Muscle of arm (tissue), 14 donors: ENCODE data around the gene ZNF878. TPM values are rescaled to one million over a fixed set of nuclear protein-coding genes. Genes with fewer than 3 reads are reported as not detected.
"Not testable (repeated sequence)": the region's sequence is repeated elsewhere in the genome, so short reads cannot be mapped to it uniquely, and the experiment has no call there.

Experiments used
- DNase-seq: peaks from one replicate; pipeline ENCODE4 v3.0.0-alpha.2; 2013
- long read RNA-seq, 11 donors: transcript quantifications; one replicate each; lab custom pipeline, GENCODE V29; 2026
- polyA plus RNA-seq, 12 donors: library from polyadenylated mRNA; unstranded; fragments of 120-200 nt; gene quantifications; one replicate each; pipeline ENCODE4 v1.2.1, GENCODE V29; 2013; ENCODE audit not compliant: insufficient read length in 12 of 12

ZNF878 gene
- under 1 TPM in 10 of 12 donors, not detected in 2; 0.18 to 0.92 (median 0.52) TPM for polyA plus RNA-seq
- long read RNA-seq, donor 1, result 0 reads
- long read RNA-seq, donor 2, result 0 reads
- long read RNA-seq, donor 3, result 0 reads
- long read RNA-seq, donor 4, result 0 reads
- long read RNA-seq, donor 5, result 0 reads
- long read RNA-seq, donor 6, result 0 reads
- long read RNA-seq, donor 7, result 0 reads
- long read RNA-seq, donor 8, result 0 reads
- long read RNA-seq, donor 9, result 0 reads
- long read RNA-seq, donor 10, result 0 reads
- long read RNA-seq, donor 11, result 0 reads

DNA sequence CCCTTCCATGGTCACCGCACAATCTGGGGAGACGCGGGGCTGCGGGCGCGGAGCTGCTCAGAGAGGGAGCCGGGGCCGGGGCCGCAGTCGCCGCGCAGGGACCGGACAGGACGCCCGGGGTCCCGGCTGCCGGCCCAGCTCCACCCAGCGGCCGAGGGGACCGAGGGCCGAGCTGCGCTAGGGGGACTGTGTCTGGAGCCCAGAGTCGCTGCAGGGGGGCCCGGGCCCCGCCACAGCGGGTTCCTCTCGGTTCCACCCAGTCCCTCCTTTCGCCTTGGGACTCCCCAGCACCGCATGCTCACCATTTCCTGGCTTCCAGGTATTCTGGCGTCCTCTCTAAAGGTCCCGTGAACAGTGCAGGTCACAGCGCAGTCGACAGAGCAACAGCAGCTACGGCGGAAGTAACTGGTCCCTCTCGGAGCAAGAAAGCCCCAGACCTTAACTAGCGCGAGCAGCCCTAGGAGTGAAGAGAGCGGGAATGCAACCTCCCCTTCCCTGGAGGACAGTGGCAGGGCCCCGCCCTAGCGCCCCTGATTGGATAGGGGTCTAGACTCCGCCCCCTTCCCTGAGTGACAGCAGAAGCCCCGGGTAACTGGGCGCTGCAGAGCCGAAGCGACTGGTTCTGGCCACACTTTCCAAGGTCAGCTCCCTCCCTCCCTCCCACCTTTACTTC, at the start of gene ZNF878:
Gene ZNF878, minus strand, starts transcription at position 465 of the 673 bp plus-strand sequence. Its CDS starts 160 bp downstream, at position 305.
- peak; percentile 81 for DNase-seq

DNA sequence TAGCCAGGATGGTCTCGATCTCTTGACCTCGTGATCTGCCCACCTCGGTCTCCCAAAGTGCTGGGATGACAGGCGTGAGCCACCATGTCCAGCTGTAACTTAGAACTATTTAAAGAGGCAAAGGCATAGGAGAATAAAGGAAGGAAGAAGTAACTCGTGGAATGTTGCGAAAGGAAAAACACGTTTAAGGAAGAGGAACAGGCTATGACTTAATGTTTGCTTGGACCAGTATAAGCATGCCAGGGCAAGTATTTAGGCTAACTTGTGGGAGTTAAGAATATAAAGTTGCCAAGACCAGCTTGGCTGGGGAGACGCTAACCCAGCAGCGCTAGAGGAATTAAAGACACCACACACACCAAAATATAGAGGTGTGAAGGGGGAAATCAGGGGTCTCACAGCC, 45.3 kb upstream of the ZNF878 start:
- DNase-seq, result no peak

DNA sequence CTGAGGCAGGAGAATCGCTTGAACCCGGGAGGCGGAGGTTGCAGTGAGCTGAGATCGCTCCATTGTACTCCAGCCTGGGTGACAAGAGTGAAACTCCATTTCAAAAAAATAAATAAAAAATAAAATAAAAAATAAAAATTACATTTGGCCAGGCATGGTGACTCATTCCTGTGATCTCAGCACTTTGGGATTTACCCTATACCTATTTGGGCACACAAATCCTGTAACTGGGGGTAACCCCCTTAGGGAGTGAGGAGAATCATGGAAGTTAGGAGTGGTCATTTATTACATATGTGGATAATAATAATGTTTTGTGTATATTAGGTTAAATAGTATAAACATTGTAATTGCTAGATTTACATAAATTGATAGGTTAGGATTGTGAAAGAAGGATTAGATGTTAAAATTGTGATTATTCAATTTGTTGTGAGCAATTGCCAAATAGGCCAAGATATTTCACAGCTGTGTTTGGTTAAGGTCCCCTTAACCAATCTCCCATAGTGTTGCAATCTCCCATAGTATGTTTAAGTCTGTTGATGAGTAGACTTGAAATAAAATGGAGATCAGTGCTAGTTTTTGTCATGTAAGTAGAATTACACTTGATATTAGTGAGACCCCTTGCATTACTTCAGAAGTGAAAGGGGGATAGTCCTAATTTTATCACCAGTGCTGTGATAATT, 42.5 kb upstream of the ZNF878 start:
- no peak for DNase-seq

DNA sequence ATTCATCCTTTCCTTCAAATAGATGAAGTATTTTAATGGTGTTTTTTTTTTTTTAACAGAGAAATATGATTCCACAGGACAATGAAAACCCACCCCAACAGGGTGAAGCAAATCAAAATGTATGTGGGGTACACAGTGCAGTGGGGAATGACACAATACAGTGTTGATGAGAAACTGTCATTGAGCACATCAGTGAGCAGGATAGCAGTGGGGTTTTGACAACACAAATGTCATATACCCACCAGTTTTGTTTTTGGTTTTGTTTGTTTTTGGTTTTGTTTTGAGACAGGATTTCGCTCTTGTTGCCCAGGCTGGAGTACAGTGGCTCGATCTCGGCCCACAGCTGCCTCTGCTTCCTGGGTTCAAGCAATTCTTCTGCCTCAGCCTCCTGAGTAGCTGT, 41.0 kb upstream of the ZNF878 start:
- no peak for DNase-seq

DNA sequence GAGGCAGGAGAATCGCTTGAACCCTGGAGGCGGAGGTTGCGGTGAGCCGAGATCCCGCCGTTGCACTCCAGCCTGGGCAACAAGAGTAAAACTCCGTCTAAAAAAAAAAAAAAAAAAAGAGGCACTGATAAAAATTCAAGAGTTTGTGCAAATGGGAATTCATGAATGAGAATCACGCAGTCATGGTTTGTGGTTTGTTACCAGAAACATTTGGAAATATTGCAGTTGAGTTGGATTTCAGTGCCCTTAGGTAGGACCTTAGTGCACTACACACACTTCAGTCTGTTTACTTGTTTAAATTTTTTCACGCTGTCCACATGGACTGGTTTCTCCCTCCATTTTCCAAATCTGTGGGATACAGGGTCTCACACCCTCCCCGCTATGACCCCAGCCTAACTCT, 40.2 kb upstream of the ZNF878 start:
- peak; percentile 12 for DNase-seq

DNA sequence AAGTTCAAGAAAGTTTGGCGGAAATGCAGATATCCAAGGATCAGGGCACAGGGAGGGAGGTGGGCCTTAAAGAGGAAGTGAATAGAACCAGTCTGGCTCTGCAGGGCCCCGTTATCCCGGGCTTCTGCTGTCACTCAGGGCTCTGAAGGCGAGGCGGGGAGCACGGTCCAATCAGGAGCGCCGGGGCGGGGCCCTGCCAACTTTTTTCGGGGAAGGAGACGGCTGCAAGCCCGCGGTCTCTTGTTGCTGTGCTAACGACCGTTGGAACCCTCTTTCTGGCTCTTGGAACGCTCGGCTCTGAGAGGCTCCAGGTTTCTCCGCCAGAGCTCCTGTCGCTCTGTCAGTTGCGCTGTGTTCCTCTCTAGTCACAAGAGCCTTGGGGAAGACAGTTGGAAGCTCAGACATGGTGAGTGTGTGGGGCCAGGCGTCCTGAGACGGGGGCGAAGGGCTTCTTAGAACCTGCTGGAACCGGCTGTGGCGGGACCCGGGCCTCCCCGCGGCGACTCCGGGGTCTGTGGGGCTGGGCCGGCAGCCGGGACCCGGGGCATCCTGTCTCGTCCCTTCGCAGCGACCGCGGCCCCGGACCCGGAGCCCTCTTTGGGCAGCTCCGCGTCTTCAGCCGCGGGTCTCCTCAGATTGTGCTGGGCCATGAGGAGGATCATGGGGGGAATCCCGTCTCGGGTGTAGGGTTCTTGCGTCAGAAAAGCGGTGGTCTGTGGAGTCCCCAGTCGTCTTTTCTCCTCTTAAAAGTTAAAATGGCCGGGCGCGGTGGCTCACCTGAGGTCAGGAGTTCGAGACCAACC, 39.5 kb upstream of the ZNF878 start:
- DNase-seq, result peak; percentile 92

DNA sequence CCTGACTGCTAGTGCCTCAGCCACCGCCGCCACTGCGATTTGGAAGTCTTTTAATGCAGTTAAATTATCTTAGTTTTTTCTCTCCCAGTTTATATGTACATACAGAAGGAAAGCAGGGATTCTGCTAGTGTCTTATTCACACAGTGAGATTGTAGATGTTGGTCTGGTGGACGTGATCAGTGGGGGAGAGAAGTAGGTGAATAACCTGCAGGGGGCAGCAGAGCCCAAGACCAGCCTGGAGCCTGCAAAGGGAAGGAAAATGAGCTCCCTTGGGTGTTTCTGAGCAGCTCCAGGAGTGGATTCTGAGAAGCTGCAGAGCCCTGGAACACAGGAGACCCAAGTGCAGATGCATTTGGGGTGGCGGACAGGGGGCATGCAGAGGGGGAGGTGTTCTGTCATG, 38.0 kb upstream of the ZNF878 start:
- peak; percentile 74 for DNase-seq

DNA sequence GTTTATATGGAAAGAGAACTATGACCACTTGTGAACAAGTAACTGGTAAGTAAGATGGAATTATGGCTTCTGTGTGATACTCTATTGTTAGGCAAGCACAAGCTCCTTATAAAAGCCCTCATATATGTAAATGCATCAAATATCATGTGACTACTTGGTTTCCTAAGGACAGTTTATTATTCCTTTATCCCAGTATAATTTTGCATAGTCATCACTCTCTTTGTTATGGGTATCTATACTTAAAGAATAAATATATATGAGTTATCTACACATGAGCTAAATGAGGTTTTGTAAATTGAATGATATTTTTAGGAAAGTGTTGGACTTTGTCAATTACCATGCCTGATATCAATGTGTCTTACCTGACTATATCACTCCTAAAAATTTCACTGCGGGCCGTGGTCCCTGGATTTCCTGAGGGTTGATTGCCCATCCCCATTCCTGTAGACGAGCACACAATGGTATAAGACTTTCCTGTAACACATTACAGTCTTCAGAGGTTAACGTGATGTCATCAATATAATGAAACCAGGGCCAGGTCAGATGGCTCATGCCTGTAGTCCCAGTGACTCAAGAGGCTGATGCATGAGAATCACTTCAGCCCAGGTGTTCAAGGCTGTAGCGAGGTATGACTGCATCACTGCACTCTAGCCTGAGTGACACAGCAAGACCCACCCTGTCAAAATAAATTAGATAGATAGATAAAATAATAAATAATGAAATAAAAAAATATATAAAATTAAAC, 32.5 kb upstream of the ZNF878 start:
- DNase-seq, result no peak

DNA sequence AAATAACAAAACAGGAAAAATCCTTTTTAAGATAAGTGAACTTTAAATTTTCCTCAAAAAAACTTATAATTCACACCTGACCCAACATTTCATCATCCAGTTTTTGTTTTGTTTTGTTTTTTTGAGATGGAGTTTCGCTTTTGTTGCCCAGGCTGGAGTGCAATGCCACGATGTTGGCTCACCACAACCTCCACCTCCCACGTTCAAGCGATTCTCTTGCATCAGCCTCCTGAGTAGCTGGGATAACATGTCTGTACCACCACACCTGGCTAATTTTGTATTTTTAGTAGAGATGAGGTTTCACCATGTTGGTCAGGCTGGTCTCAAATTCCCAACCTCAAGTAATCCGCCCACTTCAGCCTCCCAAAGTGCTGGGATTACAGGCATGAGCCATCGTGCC, 30.6 kb upstream of the ZNF878 start:
- DNase-seq, result not testable (repeated sequence)

DNA sequence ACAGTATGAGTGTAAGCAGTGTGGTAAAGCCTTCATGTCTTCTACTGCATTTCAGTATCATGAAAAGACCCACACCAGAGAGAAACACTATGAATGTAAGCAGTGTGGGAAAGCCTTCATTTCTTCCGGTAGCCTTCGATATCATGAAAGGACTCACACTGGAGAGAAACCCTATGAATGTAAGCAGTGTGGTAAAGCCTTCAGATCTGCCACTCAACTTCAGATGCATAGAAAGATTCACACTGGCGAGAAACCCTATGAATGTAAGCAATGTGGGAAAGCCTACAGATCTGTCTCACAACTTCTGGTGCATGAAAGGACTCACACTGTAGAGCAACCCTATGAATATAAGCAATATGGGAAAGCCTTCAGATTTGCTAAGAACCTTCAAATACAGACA, 24.6 kb upstream of the ZNF878 start:
- DNase-seq, result no peak

DNA sequence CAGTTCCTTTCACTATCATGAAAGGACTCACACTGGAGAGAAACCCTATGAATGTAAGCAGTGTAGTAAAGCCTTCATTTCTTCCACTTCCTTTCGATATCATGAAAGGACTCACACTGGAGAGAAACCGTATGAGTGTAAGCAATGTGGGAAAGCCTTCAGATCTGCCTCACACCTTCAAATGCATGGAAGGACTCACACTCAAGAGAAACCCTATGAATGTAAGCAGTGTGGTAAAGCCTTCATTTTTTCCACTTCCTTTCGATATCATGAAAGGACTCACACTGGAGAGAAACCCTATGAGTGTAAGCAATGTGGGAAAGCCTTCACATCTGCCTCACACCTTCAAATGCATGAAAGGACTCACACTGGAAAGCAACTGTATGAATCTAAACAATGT, 23.6 kb upstream of the ZNF878 start:
- DNase-seq, result not testable (repeated sequence)

DNA sequence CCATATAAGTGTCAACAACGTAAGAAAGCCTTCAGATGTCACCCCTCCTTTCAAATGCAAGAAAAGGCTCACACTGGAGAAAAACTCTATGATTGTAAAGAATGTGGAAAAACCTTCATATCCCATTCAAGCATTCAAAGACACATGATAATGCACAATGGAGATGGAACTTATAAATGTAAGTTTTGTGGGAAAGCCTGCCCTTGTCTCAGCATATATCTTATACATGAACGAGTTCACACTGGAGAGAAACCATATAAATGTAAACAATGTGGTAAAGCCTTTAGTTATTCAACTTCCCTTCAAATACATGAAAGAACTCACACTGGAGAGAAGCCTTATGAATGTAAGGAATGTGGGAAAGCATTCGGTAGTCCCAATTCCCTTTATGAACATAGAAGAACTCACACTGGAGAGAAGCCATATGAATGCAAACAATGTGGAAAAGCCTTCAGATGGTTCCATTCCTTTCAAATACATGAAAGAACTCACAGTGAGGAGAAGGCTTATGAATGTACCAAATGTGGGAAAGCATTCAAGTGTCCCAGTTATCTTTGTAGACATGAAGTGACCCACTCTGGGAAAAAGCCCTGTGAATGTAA, 22.9 kb upstream of the ZNF878 start:
- no peak for DNase-seq

DNA sequence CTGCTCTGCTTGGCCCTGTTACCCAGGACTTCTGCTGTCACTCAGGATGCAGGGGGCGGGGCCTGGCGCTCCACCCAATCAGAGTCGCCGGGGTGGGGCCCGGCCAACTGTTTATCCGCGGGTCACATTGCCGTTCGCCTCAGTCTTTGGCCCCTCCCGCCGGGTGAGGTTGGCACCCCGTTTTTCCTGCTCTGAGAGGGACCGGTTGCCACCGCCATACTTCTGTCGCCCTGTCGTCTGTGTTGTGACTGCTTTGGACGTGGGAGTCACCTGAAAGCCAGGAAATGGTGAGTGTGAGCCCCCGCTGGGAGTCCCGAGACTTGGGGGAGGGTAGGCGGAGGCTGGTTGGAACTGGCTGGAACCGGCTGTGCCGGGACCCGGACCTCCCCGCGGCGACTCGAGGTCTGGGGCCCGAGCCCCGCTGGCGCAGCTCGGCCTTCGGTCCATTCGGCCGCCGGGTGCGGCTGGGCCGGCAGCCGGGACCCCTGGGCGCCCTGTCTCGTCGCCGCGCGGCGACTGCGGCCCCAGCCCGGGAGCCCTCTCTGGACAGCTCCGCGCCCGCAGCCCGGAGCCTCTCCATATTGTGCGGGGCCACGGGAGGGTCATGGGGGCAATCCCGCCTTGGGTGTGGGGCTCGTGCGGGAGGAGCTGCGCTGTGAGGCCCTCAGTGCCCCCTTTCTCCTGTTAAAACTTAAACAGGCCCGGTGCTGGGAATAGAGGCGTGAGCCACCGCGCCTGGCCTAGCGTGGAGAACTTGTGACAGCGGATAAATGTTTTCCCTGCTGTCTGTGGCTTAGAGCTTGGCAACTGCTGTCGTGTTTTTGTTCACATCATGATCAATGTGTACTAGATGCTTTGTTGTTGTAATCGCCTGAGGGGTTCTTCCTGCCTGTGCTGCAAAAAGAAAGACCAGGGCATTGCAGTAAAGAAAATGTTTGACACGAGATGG, 12.1 kb upstream of the ZNF878 start, which contains the start of gene ZNF844:
Gene ZNF844, plus strand, starts transcription at position 142 of the 949 bp plus-strand sequence. Its CDS starts 143 bp downstream, at position 285.
- peak; percentile 95 for DNase-seq

DNA sequence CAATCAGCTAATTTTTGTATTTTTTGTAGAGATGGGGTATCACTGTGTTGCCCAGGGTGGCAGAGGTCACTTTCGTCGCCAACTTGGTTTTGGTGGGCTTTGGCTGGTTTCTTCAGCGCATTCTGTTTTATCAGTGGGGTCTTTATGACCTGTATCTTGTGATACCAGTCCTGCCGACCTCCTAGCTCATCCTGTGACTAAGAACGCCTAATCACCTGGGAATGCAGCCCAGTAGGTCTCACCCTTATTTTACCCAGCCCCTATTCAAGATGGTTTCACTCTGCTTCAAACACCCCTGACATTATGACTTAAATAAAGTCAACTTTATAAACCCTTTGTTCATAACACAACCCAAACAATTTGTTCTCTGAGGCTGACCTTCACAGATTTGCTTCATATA, 3.0 kb upstream of the ZNF878 start:
- no peak for DNase-seq

DNA sequence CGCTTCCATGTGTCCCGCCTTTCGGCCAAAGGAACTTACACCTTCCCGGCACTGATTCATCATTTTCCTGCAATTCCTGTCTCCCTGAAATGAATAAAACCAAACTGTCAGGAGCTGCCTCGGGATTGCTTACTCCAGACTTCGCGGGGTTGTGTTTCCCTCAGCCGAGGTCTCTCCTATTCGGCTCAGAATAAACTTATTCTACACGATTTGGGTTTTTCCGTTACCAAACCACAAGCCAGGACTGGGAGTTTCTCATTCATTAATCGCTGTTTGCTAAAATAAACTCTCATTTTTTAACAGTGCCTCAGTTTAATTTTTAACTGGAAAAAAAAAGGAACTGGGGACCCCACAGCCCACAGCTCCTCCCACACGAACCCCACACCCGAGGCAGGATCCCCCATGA, 667 bp downstream of the ZNF878 start:
- no peak for DNase-seq

DNA sequence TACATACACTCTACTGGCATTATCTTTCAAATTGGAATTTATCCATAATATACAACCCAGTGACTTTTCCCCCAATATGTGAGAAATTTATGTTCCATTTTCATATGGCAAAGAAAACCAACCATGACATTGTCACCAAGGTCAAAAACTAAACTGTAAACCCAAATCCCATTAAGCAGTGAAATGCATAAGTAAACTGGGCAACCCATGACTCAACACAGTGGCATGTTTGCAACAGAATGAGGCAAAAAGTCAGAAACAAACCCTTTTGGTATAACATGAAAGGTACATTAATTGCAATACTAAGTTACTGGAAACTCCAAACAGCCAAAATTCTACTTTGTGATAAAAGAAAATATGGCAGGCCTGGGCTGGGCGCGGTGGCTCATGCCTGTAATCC, 4.9 kb downstream of the ZNF878 start:
- no peak for DNase-seq

DNA sequence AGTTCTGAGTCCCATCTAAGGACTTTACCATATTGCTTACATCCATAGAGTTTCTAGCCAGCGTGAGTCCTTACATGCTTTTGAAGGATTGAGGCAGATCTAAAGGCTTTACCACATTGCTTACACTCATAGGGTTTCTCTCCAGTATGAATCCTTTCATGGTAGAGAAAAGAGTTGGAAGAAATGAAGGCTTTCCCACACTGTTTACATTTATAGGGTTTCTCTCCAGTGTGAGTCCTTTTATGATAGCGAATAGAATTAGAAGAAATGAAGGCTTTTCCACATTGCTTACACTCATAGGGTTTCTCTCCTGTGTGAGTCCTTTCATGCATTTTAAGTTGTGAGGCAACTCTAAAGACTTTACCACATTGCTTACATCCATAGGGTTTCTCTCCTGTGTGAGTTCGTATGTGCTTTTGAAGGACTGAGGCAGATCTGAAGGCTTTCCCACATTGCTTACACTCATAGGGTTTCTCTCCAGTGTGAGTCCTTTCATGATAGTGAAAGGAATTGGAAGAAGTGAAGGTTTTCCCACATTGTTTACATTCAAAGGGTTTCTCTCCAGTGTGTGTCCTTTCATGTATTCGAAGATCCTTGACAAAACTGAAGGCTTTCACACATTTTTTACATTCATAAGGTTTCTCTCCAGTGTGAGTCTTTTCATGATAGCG, 8.9 kb downstream of the ZNF878 start:
- no peak for DNase-seq

DNA sequence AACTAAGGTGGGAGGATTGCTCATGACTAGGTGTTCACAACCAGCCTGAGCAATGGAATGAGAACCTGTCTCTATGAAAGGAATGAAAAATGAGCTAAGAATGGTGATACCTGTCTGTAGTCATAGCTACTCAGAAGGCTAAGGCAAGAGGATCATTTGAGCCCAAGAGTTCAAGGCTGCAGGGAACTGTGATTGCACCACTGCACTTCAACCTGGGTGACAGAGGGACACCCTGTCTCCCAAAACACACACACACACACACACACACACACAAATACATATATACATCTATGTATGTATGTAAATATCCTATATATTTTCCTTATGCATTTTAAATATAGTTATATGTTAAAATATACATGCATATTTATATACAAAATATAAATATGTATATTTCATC, 9.9 kb downstream of the ZNF878 start:
- DNase-seq, result no peak
